Endodermal cell (in vitro differentiated cells): ENCODE measurements around the gene FRG2B. TPM values are rescaled to one million over a fixed set of nuclear protein-coding genes. Genes with fewer than 3 reads are reported as not detected.

Source experiments
- DNase-seq: peaks from one replicate; pipeline ENCODE4 v3.0.0-alpha.2; 2017
- H3K27ac ChIP-seq: 2 replicates; pipeline ENCODE4 v1.5.1; 2013; ENCODE audit warnings: mild to moderate bottlenecking, low read depth, low read length, moderate library complexity
- H3K27me3 ChIP-seq: 2 replicates; pipeline ENCODE4 v1.6.1; 2013; ENCODE audit warnings: mild to moderate bottlenecking, low read length, moderate library complexity; ENCODE audit not compliant: insufficient read depth, control insufficient read depth, poor library complexity, severe bottlenecking
- H3K36me3 ChIP-seq: 2 replicates; pipeline ENCODE4 v1.7.0; 2013; ENCODE audit warnings: mild to moderate bottlenecking, low read length, moderate library complexity; ENCODE audit not compliant: control insufficient read depth, insufficient read depth
- H3K4me1 ChIP-seq: one replicate; pipeline ENCODE4 v1.7.0; 2013; ENCODE audit warnings: low read length; ENCODE audit not compliant: control insufficient read depth, insufficient read depth
- H3K4me3 ChIP-seq: 2 replicates; pipeline ENCODE4 v1.5.1; 2013; ENCODE audit warnings: mild to moderate bottlenecking, low read length, moderate library complexity
- H3K9ac ChIP-seq: 2 replicates; pipeline ENCODE4 v1.6.1; 2013; ENCODE audit warnings: mild to moderate bottlenecking, low read length, moderate library complexity; ENCODE audit not compliant: poor library complexity, severe bottlenecking; ENCODE audit errors: extremely low read depth
- H3K9me3 ChIP-seq: 2 replicates; pipeline ENCODE4 v1.6.1; 2013; ENCODE audit warnings: mild to moderate bottlenecking, low read length, moderate library complexity; ENCODE audit not compliant: control insufficient read depth
- H3K27ac Mint-ChIP-seq: 2 replicates; pipeline ENCODE4 v1.8.0; 2020; ENCODE audit warnings: mixed read lengths
- H3K27me3 Mint-ChIP-seq: 2 replicates; pipeline ENCODE4 v1.8.0; 2021; ENCODE audit warnings: mild to moderate bottlenecking, mixed read lengths; ENCODE audit not compliant: insufficient read depth
- H3K36me3 Mint-ChIP-seq: 2 replicates; pipeline ENCODE4 v1.8.0; 2020; ENCODE audit warnings: low read depth, mixed read lengths
- H3K4me1 Mint-ChIP-seq: 2 replicates; pipeline ENCODE4 v1.8.0; 2020; ENCODE audit warnings: mixed read lengths
- H3K4me3 Mint-ChIP-seq: 2 replicates; pipeline ENCODE4 v1.8.0; 2020; ENCODE audit warnings: mild to moderate bottlenecking, moderate library complexity, mixed read lengths
- H3K9me3 Mint-ChIP-seq: 2 replicates; pipeline ENCODE4 v1.8.0; 2020; ENCODE audit warnings: mild to moderate bottlenecking, mixed read lengths
- WGBS, 2 experiments: methylation state at CpG; one replicate each; pipeline versions ENCODE4 v1.1.5 to v1.1.7; 2013; ENCODE audit warnings: missing lambda C conversion rate in 2 of 2, mixed read lengths in 1 of 2; ENCODE audit not compliant: insufficient coverage in 1 of 2, insufficient read length in 1 of 2; 5-methylcytosine and 5-hydroxymethylcytosine counted together
- total RNA-seq, 2 donors: library from RNA; stranded (reverse); fragmentation: NEBNext Ultra II Directional in 1 of 2; extraction: Animal tissue kit (Norgen Biotek cat#: 25700) in 1 of 2; gene quantifications; 2 replicates in 1 of 2; 3 replicates in 1 of 2; pipeline ENCODE4 v1.2.1, GENCODE V29; 2021
- TF ChIP-seq, protein P1 (sequence below): fragments of 200-600 bp; sonication (generic); conservative IDR thresholded peaks from 2 replicates; pipeline ENCODE4 v1.5.0; 2021; ENCODE audit warnings: antibody characterized with exemption, mild to moderate bottlenecking

Gene FRG2B
- total RNA-seq, 2 donors from 2014 or later = not detected

DNA sequence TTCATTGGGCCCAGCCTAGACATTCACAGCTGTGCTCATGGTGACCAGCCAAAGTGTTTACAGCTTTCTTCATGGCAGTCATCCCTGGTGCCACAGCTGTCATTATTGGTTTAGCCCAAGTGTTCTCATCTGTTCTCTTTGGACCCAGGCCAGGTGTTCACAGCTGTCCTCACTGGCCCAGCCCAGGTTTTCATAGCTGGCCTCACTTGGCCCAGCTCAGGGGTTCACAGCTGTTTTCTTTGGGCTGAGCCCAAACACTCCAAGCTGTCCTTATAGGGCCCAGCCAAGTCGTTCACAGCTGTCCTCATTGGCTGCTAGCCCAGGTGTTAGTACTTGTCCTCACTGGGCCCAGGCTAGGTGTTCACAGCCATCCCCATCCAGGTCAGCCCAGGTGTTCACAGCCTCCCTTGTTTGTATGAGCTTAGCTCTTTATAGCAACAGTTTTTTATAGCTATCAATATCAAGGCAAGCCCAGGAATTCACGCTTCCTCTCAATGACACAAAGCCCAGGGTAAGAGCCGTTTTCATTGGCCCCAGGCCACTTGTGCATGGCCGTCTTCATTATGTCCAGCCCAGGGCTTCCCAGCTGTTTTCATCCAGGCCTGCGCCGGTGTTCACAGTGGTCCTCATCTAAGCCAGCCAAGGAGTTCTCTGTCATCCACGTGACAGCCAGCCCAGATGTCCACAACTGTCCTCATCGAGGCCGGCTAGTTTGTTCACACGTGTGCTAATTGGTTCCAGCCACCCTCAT, 11.6 kb downstream of the FRG2B start:
- H3K36me3 Mint-ChIP-seq = peaks cover 2% of the 10 kb centered on the region
- no peaks in the 10 kb centered on the region for H3K4me1 ChIP-seq
- H3K4me3 ChIP-seq = no peak overlapping the region
- H3K9me3 Mint-ChIP-seq = peaks cover 100% of the 10 kb centered on the region
- no peak overlapping the region for H3K4me3 Mint-ChIP-seq
- H3K27ac ChIP-seq = no peak overlapping the region
- 80 to 82% methylated on average over 9 to 10 of the region's 10 CpGs for WGBS, 2 experiments
- H3K27ac Mint-ChIP-seq = no peak overlapping the region
- H3K27me3 Mint-ChIP-seq = no peaks in the 10 kb centered on the region
- no peak for DNase-seq
- H3K4me1 Mint-ChIP-seq = no peaks in the 10 kb centered on the region
- no peaks in the 10 kb centered on the region for H3K27me3 ChIP-seq
- H3K9me3 ChIP-seq = peaks cover 48% of the 10 kb centered on the region
- H3K9ac ChIP-seq = no peak overlapping the region
- TF ChIP-seq, protein P1, sequence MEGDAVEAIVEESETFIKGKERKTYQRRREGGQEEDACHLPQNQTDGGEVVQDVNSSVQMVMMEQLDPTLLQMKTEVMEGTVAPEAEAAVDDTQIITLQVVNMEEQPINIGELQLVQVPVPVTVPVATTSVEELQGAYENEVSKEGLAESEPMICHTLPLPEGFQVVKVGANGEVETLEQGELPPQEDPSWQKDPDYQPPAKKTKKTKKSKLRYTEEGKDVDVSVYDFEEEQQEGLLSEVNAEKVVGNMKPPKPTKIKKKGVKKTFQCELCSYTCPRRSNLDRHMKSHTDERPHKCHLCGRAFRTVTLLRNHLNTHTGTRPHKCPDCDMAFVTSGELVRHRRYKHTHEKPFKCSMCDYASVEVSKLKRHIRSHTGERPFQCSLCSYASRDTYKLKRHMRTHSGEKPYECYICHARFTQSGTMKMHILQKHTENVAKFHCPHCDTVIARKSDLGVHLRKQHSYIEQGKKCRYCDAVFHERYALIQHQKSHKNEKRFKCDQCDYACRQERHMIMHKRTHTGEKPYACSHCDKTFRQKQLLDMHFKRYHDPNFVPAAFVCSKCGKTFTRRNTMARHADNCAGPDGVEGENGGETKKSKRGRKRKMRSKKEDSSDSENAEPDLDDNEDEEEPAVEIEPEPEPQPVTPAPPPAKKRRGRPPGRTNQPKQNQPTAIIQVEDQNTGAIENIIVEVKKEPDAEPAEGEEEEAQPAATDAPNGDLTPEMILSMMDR = no peak
- H3K36me3 ChIP-seq = no peaks in the 10 kb centered on the region

GRCh38 chr10:133613699-133614098, 12.9 kb downstream of the FRG2B start:
- WGBS, 2 experiments = 70 to 74% methylated on average over 4 to 6 of the region's 6 CpGs
- peaks cover 45% of the 10 kb centered on the region for H3K9me3 ChIP-seq
- no peak for DNase-seq
- TF ChIP-seq, protein P1 = no peak
- Mint-ChIP-seq H3K36me3 (peaks cover 2% of the 10 kb centered on the region), H3K27me3 (no peaks in the 10 kb centered on the region), H3K27ac (no peak overlapping the region), H3K4me3 (no peak overlapping the region), H3K4me1 (no peaks in the 10 kb centered on the region), H3K9me3 (peaks cover 99% of the 10 kb centered on the region)
- H3K9ac ChIP-seq = no peak overlapping the region
- no peaks in the 10 kb centered on the region for H3K36me3 ChIP-seq
- H3K4me1 ChIP-seq = no peaks in the 10 kb centered on the region
- H3K4me3 ChIP-seq = no peak overlapping the region
- no peaks in the 10 kb centered on the region for H3K27me3 ChIP-seq
- H3K27ac ChIP-seq = no peak overlapping the region

DNA sequence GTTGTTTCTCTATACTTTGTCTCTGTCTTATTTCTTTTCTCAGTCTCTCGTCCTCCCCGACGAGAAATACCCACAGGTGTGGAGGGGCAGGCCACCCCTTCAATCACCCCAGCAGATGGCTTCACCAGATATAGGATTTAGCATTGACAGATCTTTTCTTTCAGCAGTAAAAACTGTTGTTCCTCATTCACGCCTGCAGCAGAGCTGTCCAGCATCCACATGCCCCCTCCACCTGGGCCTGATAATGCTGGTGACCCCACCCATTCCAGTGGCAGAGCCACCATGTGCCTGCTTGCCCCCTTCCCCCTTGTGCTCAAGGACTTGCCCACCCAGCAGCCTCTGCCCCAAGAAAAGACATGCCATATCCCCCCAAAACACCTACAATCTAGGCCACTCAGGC, 15.5 kb downstream of the FRG2B start:
- H3K36me3 ChIP-seq = no peaks in the 10 kb centered on the region
- no peaks in the 10 kb centered on the region for H3K27me3 Mint-ChIP-seq
- peaks cover 96% of the 10 kb centered on the region for H3K9me3 Mint-ChIP-seq
- TF ChIP-seq, protein P1 = no peak
- H3K27ac ChIP-seq = no peak overlapping the region
- no peak overlapping the region for H3K27ac Mint-ChIP-seq
- H3K36me3 Mint-ChIP-seq = peaks cover 2% of the 10 kb centered on the region
- H3K4me1 Mint-ChIP-seq = no peaks in the 10 kb centered on the region
- H3K9me3 ChIP-seq = peaks cover 47% of the 10 kb centered on the region
- DNase-seq = no peak
- H3K4me1 ChIP-seq = no peaks in the 10 kb centered on the region
- H3K4me3 Mint-ChIP-seq = no peak overlapping the region
- WGBS, 2 experiments = 58 to 70% methylated on average over 1 to 4 of the region's 4 CpGs
- H3K4me3 ChIP-seq = no peak overlapping the region
- no peak overlapping the region for H3K9ac ChIP-seq
- no peaks in the 10 kb centered on the region for H3K27me3 ChIP-seq
